Tibial nerve (tissue), 4 donors: Measurements from ENCODE around the gene MUL1. TPM values are rescaled to one million over a fixed set of nuclear protein-coding genes. Genes with fewer than 3 reads are reported as not detected.

Source experiments
- DNase-seq, 2 donors: peaks; one replicate each; pipeline ENCODE4 v3.0.0-alpha.2; 2019; ENCODE audit warnings: low spot score in 2 of 2
- H3K27ac ChIP-seq, 4 donors: fragments of 200-600 bp; sonication (generic) in 3 of 4; one replicate each; pipeline ENCODE4 v1.5.1; 2017 to 2019; ENCODE audit warnings: mild to moderate bottlenecking in 1 of 4
- H3K27me3 ChIP-seq, 2 donors: fragments of 200-600 bp; sonication (generic) in 1 of 2; one replicate each; pipeline versions ENCODE4 v1.5.1 to v1.6.0; 2017 to 2019
- H3K36me3 ChIP-seq, 3 donors: fragments of 200-600 bp; sonication (generic); one replicate each; pipeline ENCODE4 v1.5.1; 2018 to 2019
- H3K4me1 ChIP-seq, 4 donors: fragments of 200-600 bp; sonication (generic) in 3 of 4; one replicate each; pipeline ENCODE4 v1.5.1; 2017 to 2019
- H3K4me3 ChIP-seq, 4 donors: fragments of 200-600 bp; sonication (generic) in 3 of 4; one replicate each; pipeline ENCODE4 v1.5.1; 2017 to 2019; ENCODE audit warnings: mild to moderate bottlenecking in 1 of 4, moderate library complexity in 1 of 4
- H3K9me3 ChIP-seq, 4 donors: fragments of 200-600 bp; sonication (generic) in 3 of 4; one replicate each; pipeline ENCODE4 v1.5.1; 2017 to 2019
- EP300 ChIP-seq, 2 donors: sonication (generic); formaldehyde crosslinking; IDR thresholded peaks; one replicate each; pipeline ENCODE4 v1.6.1; 2017; ENCODE audit warnings: antibody characterized with exemption in 2 of 2, mild to moderate bottlenecking in 1 of 2
- POLR2A ChIP-seq, 2 donors: fragments of 450-650 bp; IDR thresholded peaks; one replicate each; pipeline ENCODE4 v1.6.1; 2017; ENCODE audit warnings: antibody characterized with exemption in 2 of 2, mild to moderate bottlenecking in 2 of 2, moderate library complexity in 2 of 2
- WGBS, 2 donors: methylation state at CpG; one replicate each; pipeline ENCODE4 v1.1.5; 2018; 5-methylcytosine and 5-hydroxymethylcytosine counted together
- total RNA-seq, 4 donors: library from RNA; depleted of rRNA; stranded (reverse); fragments of >200 nt; gene quantifications; one replicate each; pipeline ENCODE4 v1.1.0, GENCODE V29; 2016
- TF ChIP-seq, protein P1 (sequence below), 5 experiments: fragments of 200-600 bp in 3 of 5; fragments of 450-650 bp in 2 of 5; sonication (generic) in 3 of 5; IDR thresholded peaks; one replicate each; pipeline ENCODE4 v1.5.1; 2016 to 2019; ENCODE audit warnings: antibody characterized with exemption in 5 of 5, mild to moderate bottlenecking in 3 of 5, moderate library complexity in 2 of 5

The MUL1 gene
- total RNA-seq, 4 donors from 2014 or later: 27.5 to 31.2 (median 30.6) TPM

GRCh38 chr1:20538760-20539551 is 31.0 kb upstream of the MUL1 start:
- DNase-seq: no peak
- no peak overlapping the region for H3K4me3 ChIP-seq
- peaks cover 0 to 23% of the 10 kb centered on the region in 2 donors for H3K27me3 ChIP-seq
- WGBS, 2 donors: 63 to 81% methylated on average over 3 of the region's 3 CpGs
- H3K27ac ChIP-seq: no peak overlapping the region
- no peaks in the 10 kb centered on the region for H3K36me3 ChIP-seq
- H3K9me3 ChIP-seq: no peaks in the 10 kb centered on the region
- H3K4me1 ChIP-seq: no peaks in the 10 kb centered on the region
- TF ChIP-seq POLR2A (IDR thresholded peaks at IDR 0.05): no peak

DNA sequence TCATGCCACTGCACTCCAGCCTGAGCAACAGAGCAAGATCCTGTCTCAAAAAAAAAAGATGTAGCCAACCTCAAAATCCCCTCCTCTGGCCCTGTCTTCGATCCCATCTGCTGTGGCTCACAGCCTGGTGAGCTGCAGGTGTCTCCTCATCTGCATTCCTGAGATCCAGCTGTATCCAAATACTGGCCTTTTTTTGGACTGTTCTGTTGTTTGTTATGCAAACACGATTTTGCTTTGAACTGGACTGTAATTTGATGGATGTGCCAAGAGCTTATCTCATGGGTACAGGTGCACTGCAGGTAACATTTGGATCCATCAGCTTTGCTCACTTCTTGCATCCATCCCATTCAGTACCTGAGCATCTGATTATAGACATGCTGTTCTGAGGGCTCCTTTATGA is 30.3 kb upstream of the MUL1 start:
- no peaks in the 10 kb centered on the region for H3K36me3 ChIP-seq
- H3K27me3 ChIP-seq: peaks cover 0 to 17% of the 10 kb centered on the region in 2 donors
- no peak overlapping the region for H3K27ac ChIP-seq
- 51 to 65% methylated on average over 2 of the region's 2 CpGs for WGBS, 2 donors
- H3K4me3 ChIP-seq: no peak overlapping the region
- H3K4me1 ChIP-seq: no peaks in the 10 kb centered on the region
- TF ChIP-seq POLR2A (IDR thresholded peaks at IDR 0.05) (no peak), EP300 (IDR thresholded peaks at IDR 0.05) (no peak)
- TF ChIP-seq, protein P1, sequence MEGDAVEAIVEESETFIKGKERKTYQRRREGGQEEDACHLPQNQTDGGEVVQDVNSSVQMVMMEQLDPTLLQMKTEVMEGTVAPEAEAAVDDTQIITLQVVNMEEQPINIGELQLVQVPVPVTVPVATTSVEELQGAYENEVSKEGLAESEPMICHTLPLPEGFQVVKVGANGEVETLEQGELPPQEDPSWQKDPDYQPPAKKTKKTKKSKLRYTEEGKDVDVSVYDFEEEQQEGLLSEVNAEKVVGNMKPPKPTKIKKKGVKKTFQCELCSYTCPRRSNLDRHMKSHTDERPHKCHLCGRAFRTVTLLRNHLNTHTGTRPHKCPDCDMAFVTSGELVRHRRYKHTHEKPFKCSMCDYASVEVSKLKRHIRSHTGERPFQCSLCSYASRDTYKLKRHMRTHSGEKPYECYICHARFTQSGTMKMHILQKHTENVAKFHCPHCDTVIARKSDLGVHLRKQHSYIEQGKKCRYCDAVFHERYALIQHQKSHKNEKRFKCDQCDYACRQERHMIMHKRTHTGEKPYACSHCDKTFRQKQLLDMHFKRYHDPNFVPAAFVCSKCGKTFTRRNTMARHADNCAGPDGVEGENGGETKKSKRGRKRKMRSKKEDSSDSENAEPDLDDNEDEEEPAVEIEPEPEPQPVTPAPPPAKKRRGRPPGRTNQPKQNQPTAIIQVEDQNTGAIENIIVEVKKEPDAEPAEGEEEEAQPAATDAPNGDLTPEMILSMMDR (IDR thresholded peaks at IDR 0.05): no peak
- H3K9me3 ChIP-seq: no peaks in the 10 kb centered on the region
- no peak for DNase-seq

- no peaks in the 10 kb centered on the region for H3K9me3 ChIP-seq
- TF ChIP-seq, protein P1 (IDR thresholded peaks at IDR 0.05): no peak
- TF ChIP-seq POLR2A (IDR thresholded peaks at IDR 0.05) (no peak), EP300 (IDR thresholded peaks at IDR 0.05) (no peak)
- 44 to 49% methylated on average over 12 of the region's 12 CpGs for WGBS, 2 donors
Observed at GRCh38 chr1:20534659-20535417, 26.9 kb upstream of the MUL1 start.

GRCh38 chr1:20533635-20534034 is 25.7 kb upstream of the MUL1 start:
- peaks cover 0 to 45% of the 10 kb centered on the region in 2 donors for H3K27me3 ChIP-seq
- H3K9me3 ChIP-seq: no peaks in the 10 kb centered on the region
- H3K36me3 ChIP-seq: no peaks in the 10 kb centered on the region
- 56 to 59% methylated on average over 4 of the region's 4 CpGs for WGBS, 2 donors
- no peak overlapping the region for H3K4me3 ChIP-seq
- no peaks in the 10 kb centered on the region for H3K4me1 ChIP-seq
- TF ChIP-seq POLR2A (IDR thresholded peaks at IDR 0.05) (no peak), EP300 (IDR thresholded peaks at IDR 0.05) (no peak)
- TF ChIP-seq, protein P1 (IDR thresholded peaks at IDR 0.05): no peak
- no peak overlapping the region for H3K27ac ChIP-seq
- no peak for DNase-seq

More at GRCh38 chr1:20534659-20535417, 26.9 kb upstream of the MUL1 start:
- H3K27ac ChIP-seq: no peak overlapping the region
- no peak for DNase-seq
- H3K4me3 ChIP-seq: no peak overlapping the region
- H3K36me3 ChIP-seq: no peaks in the 10 kb centered on the region
- H3K27me3 ChIP-seq: peaks cover 0 to 35% of the 10 kb centered on the region in 2 donors
- no peaks in the 10 kb centered on the region for H3K4me1 ChIP-seq

DNA sequence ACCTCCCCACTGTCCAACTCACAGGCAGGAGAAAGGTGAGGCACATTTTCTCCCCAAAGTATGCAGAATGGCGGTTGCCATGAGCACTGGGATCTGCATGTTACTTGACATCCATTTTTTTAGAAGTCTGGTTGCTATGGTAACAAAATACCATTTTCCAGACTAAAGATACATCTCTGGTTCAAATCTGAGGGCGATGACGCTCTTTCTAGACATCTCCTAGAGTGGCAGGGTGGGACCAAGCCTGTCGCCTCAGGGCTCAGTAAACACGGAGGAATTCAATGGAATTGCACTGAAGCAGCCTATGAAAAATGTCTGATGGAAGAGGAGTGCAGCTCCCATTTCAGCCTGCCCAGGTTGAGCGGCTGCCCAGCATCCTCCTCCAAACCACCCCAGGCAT is 22.9 kb upstream of the MUL1 start:
- DNase-seq: no peak
- H3K36me3 ChIP-seq: no peaks in the 10 kb centered on the region
- no peaks in the 10 kb centered on the region for H3K9me3 ChIP-seq
- no peak overlapping the region for H3K4me3 ChIP-seq
- no peak overlapping the region for H3K27ac ChIP-seq
- peaks cover 0 to 51% of the 10 kb centered on the region in 2 donors for H3K27me3 ChIP-seq
- no peaks in the 10 kb centered on the region for H3K4me1 ChIP-seq
- 72 to 79% methylated on average over 6 of the region's 6 CpGs for WGBS, 2 donors
- TF ChIP-seq, protein P1 (IDR thresholded peaks at IDR 0.05): no peak
- TF ChIP-seq POLR2A (IDR thresholded peaks at IDR 0.05): no peak
- TF ChIP-seq EP300 (IDR thresholded peaks at IDR 0.05): no peak
